CD1c-positive myeloid dendritic cell (primary cell): ENCODE results near the gene ITGA11.
"Not testable (repeated sequence)": the region's sequence is repeated elsewhere in the genome, so short reads cannot be mapped to it uniquely, and the experiment has no call there.

Source experiments
- DNase-seq: peaks from one replicate; pipeline ENCODE4 v3.0.0-alpha.2; 2016; ENCODE audit errors: extremely low spot score

ITGA11 gene

GRCh38 chr15:68409736-68410370 is 22.1 kb downstream of the ITGA11 start:
- no peak for DNase-seq

- no peak for DNase-seq
Measured at GRCh38 chr15:68408971-68409370, 23.0 kb downstream of the ITGA11 start.

- DNase-seq: no peak
Measured at GRCh38 chr15:68407886-68408881, 23.8 kb downstream of the ITGA11 start.

GRCh38 chr15:68407141-68407885 is 24.6 kb downstream of the ITGA11 start:
- no peak for DNase-seq

DNA sequence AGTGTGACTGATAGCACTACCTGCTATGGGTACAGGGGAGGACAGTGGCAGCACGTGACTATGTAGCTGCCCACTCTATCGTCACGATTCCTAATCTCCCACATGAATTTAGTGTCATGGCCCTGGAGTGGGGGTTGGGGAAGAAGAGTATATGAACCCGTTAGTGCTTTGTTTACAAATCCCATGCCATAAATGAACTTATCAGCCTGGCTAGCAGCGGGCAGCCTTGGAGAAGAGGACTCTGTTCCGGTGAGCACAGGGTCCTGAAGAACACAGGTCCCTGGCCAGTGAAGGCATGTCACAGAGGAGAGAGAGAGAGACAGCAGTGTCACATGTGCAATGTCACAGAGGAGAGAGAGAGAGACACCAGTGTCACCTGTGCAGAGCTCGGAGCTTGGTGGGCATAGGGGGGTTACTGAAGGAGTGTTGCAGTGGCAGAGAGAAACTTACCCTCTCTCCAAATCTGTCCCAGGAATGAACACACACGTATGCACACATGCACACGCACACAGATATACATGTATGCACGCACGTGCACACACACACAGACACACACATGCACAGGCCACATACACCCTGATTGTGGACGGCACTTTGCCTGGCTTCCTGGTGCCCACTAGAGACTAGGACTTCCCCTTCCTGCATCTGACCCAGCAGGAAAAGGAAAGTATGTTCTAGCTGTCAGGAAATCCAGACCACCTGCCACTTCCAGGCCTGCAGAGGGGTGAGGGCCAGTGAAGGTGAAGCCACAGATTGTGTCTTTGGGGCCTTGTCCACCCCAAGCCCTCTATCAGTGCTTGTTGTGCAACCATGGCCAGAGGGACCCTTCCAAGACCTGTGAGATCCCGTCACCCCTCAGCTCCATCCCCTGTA is 26.3 kb downstream of the ITGA11 start:
- DNase-seq: no peak

DNA sequence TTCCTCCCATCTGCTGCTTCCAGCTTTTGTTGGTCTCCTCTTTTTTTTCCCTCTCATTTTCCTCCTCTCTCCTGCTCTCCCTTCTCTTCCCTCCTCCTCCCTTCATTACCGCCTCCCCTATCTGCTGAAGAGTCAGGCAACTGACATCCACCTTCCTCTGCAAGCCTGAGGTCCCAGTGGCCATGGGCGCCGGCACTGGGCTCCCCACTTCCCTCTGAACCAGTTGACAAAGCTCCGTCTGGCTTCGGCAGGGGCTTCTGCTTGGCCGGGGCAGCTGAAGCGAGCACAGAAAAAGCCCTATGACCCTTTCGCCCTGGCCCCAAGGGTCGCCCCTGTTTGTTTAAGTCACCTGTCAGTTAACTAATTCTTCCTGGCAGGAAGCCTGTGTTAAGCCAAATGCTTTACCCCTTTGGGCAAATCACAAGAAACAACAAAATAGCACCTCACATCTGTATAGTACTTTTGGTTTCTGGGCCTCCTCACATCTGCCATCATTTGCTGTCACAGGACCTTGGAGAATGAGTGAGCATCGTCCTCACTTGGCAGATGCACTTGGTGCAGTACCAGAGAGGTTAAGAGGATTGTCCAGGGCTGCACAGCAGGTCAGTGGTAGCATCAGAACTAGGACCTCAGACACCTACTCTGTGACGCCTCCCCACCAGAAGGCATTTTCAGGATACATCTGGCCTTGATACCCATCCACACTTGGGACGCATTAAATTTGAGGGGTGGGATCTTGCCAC is 27.7 kb downstream of the ITGA11 start:
- no peak for DNase-seq

DNA sequence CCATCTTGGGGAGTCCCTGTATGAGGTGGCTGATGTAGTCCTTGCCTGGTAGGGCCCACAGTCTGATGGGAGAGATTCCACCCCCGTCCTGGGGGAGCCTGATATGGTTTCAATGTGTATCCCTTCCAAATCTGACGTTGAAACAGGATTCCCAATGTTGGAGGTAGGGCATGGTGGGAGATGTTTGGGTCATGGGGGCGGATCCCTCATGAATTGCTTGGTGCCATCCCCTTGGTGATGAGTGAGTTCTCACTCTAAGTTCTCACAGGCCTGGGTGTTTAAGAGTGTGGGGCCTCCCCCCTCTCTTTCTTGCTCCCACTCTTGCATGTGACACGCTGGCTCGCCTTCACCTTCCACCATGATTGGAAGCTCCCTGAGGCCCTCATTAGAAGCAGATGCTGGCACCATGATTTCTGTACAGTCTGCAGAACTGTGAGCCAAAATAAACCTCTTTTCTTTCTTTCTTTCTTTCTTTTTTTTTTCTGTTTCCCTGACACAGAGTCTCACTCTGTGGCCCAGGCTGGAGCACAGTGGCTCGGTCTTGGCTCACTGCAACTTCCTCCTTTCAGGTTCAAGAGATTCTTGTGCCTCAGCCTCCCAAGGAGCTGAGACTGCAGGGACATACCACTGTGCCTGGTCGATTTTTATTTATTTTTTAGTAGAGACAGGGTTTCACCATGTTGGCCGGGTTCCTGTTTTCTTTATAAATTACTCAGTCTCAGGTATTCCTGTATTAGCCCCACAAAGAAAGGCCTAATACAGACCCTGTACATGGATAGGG is 28.6 kb downstream of the ITGA11 start:
- DNase-seq: no peak

DNA sequence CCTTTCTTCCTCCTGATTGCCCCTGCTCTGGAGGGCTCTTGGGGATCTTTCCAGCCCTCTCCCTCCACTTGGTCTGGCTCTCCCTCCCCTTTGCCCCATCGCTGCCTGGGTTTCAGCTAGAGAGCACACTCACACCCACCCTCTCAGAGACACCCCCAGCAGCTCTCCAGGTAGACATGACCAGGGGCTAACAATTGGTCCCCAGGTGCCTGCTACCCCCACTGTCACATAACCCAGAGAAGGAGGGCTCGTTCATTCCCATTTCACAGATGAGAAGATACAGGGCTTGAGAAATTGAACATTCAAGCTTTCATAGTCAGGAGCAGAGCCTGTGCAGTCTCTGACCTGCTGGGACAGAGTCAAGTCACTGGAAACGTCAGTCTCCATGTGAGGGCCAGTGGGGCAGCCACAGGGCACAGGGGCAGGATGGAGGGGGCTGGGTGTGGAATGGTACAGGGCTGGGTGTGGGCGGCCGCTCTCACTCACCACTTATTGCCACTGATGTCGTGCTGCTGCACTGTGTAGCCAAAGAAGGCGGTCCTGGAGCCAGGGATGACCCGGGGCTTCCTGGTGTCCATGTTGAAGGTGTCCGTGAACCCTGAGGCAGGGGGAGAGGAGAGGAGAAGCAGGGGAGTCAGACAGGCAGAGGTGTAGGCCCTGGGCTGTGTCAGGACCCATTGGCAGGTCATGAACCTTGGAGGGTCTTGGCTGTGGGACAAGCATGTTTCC is 29.4 kb downstream of the ITGA11 start:
- no peak for DNase-seq

DNA sequence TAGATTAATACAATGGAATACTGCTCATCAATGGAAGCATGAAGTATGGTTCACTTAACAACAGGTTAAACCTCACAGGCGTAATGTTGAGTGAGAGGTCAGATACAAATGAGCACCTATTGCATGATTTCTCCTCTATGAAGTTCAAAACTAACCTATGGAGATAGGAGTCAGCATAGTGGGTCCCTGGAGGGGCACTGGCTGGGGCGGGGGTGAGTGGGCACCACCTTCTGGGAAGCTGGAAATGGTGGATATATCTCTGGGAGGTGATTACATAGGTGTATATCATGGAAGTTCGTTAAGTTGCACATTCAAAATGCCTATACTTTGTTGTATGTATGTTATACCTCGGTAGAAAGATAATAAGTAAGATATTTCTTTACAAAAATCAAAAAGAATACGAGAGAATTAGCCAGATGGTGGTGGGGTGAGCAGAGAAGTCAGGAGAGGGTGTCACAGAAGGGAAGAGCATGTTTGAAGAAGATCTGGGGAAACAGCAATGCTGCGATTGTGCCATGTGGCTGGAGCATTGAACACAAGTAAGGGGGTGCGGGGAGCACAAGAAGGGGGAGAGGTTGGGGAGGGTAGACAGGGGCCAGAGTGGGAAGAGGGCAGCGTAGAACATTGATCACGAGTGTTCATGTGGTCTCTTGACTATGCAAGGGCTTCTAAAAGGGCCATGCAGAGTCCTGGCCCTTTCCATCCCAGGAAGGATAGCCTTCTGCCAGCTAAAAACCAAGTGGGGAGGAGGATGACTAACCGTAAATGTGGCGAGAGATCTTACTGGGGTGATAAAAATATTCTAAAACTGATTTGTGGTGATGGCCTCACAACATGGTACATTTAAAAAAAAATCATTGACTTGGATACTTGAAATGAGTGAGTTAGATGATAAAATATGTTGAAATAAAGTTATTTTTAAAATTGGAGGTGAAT is 30.2 kb downstream of the ITGA11 start:
- no peak for DNase-seq

DNA sequence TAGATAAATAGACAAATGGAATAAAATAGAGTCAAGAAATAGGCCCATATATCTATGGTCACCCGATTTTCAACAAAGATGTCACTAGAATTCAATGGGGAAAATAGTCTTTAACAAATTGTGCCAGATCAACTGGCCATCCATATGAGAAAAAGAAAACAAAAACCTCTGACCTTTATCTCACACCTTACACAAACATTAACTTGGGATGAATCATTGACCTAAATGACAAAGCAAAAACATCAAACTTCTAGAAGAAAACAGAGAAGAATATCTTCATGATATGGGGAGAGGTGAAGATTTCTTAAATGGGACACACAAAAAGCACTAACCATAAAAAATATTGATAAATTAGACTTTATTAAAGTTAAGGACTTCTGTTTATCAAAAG is 31.9 kb downstream of the ITGA11 start:
- DNase-seq: no peak

- no peak for DNase-seq
Measured at GRCh38 chr15:68399096-68400065, 32.6 kb downstream of the ITGA11 start.

DNA sequence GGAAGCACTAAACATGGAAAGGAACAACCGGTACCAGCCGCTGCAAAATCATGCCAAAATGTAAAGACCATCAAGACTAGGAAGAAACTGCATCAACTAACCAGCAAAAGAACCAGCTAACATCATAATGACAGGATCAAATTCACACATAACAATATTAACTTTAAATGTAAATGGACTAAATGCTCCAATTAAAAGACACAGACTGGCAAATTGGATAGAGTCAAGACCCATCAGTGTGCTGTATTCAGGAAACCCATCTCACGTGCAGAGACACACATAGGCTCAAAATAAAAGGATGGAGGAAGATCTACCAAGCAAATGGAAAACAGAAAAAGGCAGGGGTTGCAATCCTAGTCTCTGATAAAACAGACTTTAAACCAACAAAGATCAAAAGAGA is 34.0 kb downstream of the ITGA11 start:
- DNase-seq: not testable (repeated sequence)

- no peak for DNase-seq
Measured at GRCh38 chr15:68396068-68396467, 35.9 kb downstream of the ITGA11 start.

DNA sequence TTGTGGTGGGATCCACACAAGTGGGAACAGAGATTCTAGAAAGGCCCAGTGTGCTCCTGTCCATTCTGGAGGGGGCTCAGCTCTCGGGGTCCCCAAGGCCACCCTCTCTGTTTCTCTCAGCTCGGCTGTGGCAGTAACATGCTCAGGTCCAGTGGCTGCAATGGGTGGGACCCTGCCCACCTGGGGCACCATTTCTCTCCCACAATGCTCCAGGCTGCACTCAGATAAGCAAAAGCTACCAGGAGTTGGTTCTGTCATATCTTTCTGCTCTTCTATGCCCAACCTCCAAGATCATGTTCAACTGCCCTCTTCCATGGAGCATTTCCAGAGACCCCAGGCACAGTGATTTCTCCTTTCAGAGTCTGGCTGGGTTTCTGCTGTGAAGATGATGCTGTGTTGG is 40.8 kb downstream of the ITGA11 start:
- no peak for DNase-seq

- peak; percentile 55 for DNase-seq
Measured at GRCh38 chr15:68389936-68390817, 41.8 kb downstream of the ITGA11 start.
